ENCODE results near the gene ZNF169.
"Not testable (repeated sequence)": the region's sequence is repeated elsewhere in the genome, so short reads cannot be mapped to it uniquely, and the experiment has no call there.

The ZNF169 gene

GRCh38 chr9:94348754-94349153, 89.7 kb downstream of the ZNF169 start:
- DNase-seq (ENCODE audit: low spot score) = not testable (repeated sequence)

All from CD4-positive, alpha-beta T cell treated with Interleukin-15 for 4 hours (primary cell).